ENCODE data around the gene SLCO4A1. TPM values are rescaled to one million over a fixed set of nuclear protein-coding genes. Genes with fewer than 3 reads are reported as not detected.
"Not testable (repeated sequence)": the region's sequence is repeated elsewhere in the genome, so short reads cannot be mapped to it uniquely, and the experiment has no call there.

Gene SLCO4A1
- total and polyA plus RNA-seq, 9 donors, result 0.11 to 1.2 (median 0.45) TPM

DNA sequence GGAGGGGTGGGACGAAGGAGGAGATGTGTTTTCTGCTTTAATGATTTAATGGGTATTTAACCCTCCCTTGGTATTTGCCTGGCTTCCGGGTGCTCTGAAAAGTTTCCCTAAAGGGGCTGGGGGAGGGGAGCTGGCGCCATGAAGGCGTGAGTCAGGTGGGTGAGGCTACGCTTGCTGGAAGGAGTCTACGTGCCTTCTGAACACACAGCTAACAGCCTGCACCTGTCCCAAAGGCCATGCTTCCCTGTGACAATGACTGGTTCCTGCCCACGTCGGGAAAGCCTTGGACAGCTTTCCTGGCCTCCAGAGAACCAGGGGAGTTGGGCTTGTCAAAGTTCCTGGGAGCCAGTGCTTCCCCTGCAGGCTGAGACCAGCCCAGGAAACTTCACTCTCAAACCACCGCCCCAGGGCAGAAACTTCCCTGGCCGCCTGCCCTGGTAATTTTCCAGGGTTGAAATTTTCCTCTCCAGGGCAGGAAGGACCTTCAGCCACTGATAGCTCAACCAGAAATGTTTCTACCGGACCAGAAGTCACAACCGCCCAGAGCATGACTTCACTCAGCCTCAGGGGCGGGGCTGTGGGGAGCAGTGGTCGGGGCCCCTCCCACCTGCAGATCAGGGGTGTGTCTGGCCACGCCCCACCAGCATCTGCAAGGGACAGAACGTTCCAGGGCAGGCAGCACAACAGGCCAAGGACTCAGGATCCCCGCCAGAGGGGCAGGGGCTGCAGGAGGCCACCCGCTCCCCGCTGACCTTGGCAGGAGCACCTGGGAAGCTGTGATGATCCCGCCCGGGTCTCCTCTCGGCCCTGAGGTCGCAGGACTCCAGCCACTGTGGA, 18.6 kb upstream of the SLCO4A1 start:
- peak; percentile 89 for DNase-seq
- Histone ChIP-seq H3K4me1 (ENCODE audit: control insufficient read depth, insufficient read depth, low read length) (peaks cover 20% of the 10 kb centered on the region), H3K27me3 (ENCODE audit: control insufficient read depth, insufficient read depth, low read length) (peaks cover 20% of the 10 kb centered on the region), H3K27ac (ENCODE audit: low read length) (peak overlapping the region; percentile 79), H3K9me3 (replicated peaks; ENCODE audit: control insufficient read depth, low read depth, low read length) (no peaks in the 10 kb centered on the region), H3K4me3 (ENCODE audit: low read length) (no peak overlapping the region), H3K36me3 (ENCODE audit: control insufficient read depth, insufficient read depth, low read length) (no peaks in the 10 kb centered on the region)
- WGBS (ENCODE audit: insufficient coverage), result 3% methylated on average over 12 of the region's 23 CpGs

DNA sequence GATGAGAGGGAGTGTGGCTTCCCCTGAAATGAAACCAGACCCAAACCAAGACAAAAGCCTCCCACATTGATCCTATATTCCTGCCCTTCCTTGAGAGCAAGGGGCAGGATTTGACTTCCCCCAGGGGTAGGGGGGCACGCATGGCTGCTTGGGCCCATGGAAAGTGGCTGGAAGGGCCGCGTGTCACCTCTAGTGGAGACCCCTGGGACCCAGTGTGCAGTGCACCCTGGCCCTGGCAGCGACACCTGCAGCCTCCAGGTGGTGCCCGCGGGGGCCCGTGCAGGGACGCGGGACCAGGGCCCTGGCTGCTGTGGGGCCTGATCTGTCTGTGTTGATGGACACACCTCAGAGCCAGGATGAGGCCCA, 18.0 kb upstream of the SLCO4A1 start:
- Histone ChIP-seq H3K4me1 (ENCODE audit: control insufficient read depth, insufficient read depth, low read length) (peaks cover 20% of the 10 kb centered on the region), H3K36me3 (ENCODE audit: control insufficient read depth, insufficient read depth, low read length) (no peaks in the 10 kb centered on the region), H3K27me3 (ENCODE audit: control insufficient read depth, insufficient read depth, low read length) (peaks cover 20% of the 10 kb centered on the region), H3K4me3 (ENCODE audit: low read length) (no peak overlapping the region), H3K9me3 (replicated peaks; ENCODE audit: control insufficient read depth, low read depth, low read length) (no peaks in the 10 kb centered on the region), H3K27ac (ENCODE audit: low read length) (peak overlapping the region; percentile 57)
- WGBS (ENCODE audit: insufficient coverage), result 66% methylated on average over 8 of the region's 9 CpGs
- DNase-seq, result no peak

DNA sequence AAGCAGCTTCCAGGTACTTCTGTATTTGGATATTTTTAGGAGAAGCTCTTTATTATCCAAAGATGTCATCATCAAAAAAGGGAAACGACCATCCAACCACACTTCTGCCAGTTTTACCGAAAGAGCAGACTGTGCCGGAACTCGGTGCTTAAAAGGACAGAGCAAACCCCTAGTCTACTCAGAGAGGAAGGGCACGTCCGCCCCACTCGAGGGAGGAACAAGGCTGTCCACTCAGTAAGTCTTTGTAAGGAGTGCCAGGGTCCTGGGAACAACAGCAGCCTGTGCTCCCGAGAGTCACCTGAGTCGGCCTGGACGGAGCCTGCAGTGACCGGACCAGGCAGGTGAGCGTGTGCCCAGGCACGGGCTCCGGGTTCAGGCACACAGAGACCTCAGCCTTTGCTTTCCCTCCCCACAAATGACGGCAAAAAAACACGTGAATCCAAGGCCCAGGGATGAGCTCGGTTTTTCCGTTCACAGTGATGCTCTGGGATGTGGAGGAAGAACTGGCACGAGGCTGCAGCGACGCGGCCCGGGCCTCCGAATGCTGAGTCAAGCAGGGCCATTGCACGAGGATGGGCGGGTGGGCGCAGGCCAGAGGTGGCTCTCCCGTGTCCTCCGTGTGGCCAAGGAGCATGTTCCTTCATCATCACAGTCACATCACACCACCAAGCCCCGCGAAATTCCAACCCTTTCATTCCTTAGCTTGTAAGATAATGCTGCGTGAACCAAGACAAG, 17.4 kb upstream of the SLCO4A1 start:
- Histone ChIP-seq H3K36me3 (ENCODE audit: control insufficient read depth, insufficient read depth, low read length) (no peaks in the 10 kb centered on the region), H3K4me1 (ENCODE audit: control insufficient read depth, insufficient read depth, low read length) (peaks cover 20% of the 10 kb centered on the region), H3K9me3 (replicated peaks; ENCODE audit: control insufficient read depth, low read depth, low read length) (no peaks in the 10 kb centered on the region), H3K4me3 (ENCODE audit: low read length) (no peak overlapping the region), H3K27me3 (ENCODE audit: control insufficient read depth, insufficient read depth, low read length) (peaks cover 22% of the 10 kb centered on the region), H3K27ac (ENCODE audit: low read length) (no peak overlapping the region)
- peak; percentile 65 for DNase-seq
- WGBS (ENCODE audit: insufficient coverage), result 71% methylated on average over 18 of the region's 32 CpGs

DNA sequence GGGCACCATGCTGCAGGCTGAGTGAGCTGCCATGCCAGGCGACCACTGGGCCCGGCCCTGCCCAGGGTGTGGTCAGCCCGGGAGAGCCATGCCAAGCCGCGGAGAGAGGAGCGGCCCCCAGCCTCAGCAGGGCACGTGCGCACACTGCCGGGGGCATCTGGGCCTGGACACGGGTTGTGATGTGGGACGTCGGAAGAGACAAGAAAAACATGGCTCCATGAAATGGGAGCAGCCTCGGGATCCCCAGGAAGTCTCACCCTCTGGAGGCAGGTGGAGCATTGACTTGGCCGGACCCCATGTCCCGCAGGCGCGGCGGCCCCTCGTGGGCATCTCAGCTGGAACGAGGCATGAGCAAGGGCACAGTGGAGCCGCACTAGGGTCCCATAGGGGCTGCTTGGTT, 16.8 kb upstream of the SLCO4A1 start:
- H3K9me3 ChIP-seq (replicated peaks; ENCODE audit: control insufficient read depth, low read depth, low read length), result no peaks in the 10 kb centered on the region
- DNase-seq, result no peak
- no peaks in the 10 kb centered on the region for H3K36me3 ChIP-seq (ENCODE audit: control insufficient read depth, insufficient read depth, low read length)
- 89% methylated on average over 20 of the region's 21 CpGs for WGBS (ENCODE audit: insufficient coverage)
- peaks cover 20% of the 10 kb centered on the region for H3K4me1 ChIP-seq (ENCODE audit: control insufficient read depth, insufficient read depth, low read length)
- no peak overlapping the region for H3K27ac ChIP-seq (ENCODE audit: low read length)
- peaks cover 25% of the 10 kb centered on the region for H3K27me3 ChIP-seq (ENCODE audit: control insufficient read depth, insufficient read depth, low read length)
- H3K4me3 ChIP-seq (ENCODE audit: low read length), result no peak overlapping the region

DNA sequence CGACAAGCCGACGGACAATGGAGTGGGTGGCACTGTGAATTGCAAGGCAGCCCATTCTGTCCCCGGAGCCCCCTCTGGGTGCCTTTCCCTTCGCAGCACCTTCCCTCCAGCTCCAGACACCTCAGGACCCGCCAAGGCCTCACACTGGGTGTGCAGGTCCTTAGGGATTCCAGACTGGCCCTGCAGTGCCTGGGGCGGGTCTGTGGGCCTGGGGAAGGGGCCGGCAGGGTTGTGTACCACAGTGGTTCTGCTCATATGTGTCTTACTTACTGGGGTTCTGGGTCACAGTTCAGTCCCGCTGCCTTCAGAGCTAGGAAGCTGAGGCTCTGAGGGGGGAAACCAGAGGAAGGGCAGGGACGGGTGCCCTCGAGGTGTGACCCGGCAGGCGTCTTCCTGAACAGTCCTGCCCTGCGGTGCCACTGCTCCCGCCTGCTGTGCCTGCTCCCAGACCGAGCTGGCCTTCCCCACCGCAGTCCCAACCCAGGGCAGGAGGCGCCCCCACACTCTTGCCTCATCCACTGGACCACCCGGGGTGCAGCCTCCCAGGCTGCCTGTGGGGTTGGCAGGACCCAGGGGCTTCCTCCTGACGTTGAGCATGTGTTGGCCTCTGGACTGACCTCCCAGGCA, 16.3 kb upstream of the SLCO4A1 start:
- peaks cover 27% of the 10 kb centered on the region for H3K27me3 ChIP-seq (ENCODE audit: control insufficient read depth, insufficient read depth, low read length)

DNA sequence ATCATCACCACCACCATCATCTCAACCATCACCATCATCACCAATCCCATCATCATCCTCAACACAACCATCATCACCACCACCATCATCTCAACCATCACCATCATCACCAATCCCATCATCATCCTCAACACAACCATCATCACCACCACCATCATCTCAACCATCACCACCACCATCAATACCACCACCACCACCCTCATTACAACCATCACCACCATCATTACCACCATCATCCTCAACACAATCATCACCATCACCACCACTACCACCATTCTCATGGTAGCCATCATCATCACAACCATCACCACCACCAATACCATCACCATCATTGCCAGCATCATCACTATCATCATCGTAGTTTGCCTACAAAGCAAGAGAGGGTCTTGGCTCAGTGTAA, 14.9 kb upstream of the SLCO4A1 start:
- not testable (repeated sequence) for H3K36me3 ChIP-seq (ENCODE audit: control insufficient read depth, insufficient read depth, low read length); H3K4me3 ChIP-seq (ENCODE audit: low read length); DNase-seq; H3K9me3 ChIP-seq (replicated peaks; ENCODE audit: control insufficient read depth, low read depth, low read length); H3K27ac ChIP-seq (ENCODE audit: low read length)
- H3K27me3 ChIP-seq (ENCODE audit: control insufficient read depth, insufficient read depth, low read length), result peaks cover 26% of the 10 kb centered on the region
- H3K4me1 ChIP-seq (ENCODE audit: control insufficient read depth, insufficient read depth, low read length), result peaks cover 24% of the 10 kb centered on the region
- WGBS (ENCODE audit: insufficient coverage), result no CpG with 5 or more reads among the region's 1 CpG

More for the DNA sequence above, 16.3 kb upstream of the SLCO4A1 start:
- Histone ChIP-seq H3K9me3 (replicated peaks; ENCODE audit: control insufficient read depth, low read depth, low read length) (no peaks in the 10 kb centered on the region), H3K4me3 (ENCODE audit: low read length) (no peak overlapping the region), H3K4me1 (ENCODE audit: control insufficient read depth, insufficient read depth, low read length) (peaks cover 20% of the 10 kb centered on the region), H3K36me3 (ENCODE audit: control insufficient read depth, insufficient read depth, low read length) (no peaks in the 10 kb centered on the region), H3K27ac (ENCODE audit: low read length) (no peak overlapping the region)
- WGBS (ENCODE audit: insufficient coverage), result 77% methylated on average over 19 of the region's 20 CpGs
- no peak for DNase-seq

DNA sequence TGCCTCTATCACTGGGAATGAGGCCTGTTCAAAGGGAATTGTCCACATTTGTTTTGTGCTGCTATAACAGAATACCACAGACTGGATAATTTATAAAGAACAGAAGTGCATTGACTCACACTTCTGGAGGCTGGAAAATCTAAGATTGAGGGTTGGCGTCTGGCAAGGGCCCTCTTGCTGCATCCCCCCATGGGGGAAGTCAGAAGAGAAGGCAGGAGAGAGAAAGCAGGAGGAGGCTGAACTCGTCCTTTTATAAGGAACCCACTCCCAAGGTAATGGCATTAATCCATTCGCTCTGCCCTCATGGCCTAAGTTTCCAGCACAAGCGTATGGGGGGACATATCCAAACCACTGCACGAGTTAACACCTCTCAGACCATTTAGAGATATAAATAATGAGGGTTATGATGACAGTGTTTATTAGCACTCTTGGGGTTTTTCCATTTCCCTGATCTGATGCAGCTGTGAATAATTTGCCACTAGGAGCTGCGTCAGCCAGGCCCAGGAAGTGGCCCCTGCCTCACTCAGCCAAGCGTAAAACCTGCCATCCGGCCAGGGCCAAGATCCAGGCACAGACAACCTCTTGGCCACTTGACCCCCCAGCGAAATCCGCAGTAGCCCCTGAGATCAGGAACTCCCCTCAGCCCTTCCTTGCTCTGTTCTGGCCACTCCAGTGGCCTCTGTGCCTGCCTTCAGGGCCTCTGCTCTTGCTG, 14.2 kb upstream of the SLCO4A1 start:
- H3K36me3 ChIP-seq (ENCODE audit: control insufficient read depth, insufficient read depth, low read length), result no peaks in the 10 kb centered on the region
- no peak overlapping the region for H3K27ac ChIP-seq (ENCODE audit: low read length)
- peaks cover 31% of the 10 kb centered on the region for H3K27me3 ChIP-seq (ENCODE audit: control insufficient read depth, insufficient read depth, low read length)
- DNase-seq, result no peak
- no peak overlapping the region for H3K4me3 ChIP-seq (ENCODE audit: low read length)
- peaks cover 21% of the 10 kb centered on the region for H3K4me1 ChIP-seq (ENCODE audit: control insufficient read depth, insufficient read depth, low read length)
- 28% methylated on average over 5 of the region's 10 CpGs for WGBS (ENCODE audit: insufficient coverage)
- no peaks in the 10 kb centered on the region for H3K9me3 ChIP-seq (replicated peaks; ENCODE audit: control insufficient read depth, low read depth, low read length)

DNA sequence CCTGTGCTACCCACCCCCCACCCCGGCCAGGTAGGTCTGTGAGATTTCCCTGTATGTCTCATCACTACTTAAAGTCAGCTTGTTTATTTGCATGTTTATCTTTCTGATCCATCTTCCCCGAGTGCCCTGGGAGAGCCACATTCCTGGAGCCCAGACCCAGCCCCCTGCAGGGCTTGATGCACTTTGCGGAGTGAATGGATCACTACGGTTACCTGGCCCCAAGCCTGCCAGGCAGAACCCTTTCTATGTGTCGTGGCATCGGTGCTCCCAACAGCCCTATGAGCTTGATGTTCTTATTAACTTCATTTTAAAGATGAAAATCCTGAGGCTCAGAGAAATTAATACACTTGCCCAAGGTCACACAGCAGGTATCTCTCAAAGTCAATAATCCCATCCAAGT, 13.6 kb upstream of the SLCO4A1 start:
- Histone ChIP-seq H3K4me1 (ENCODE audit: control insufficient read depth, insufficient read depth, low read length) (peaks cover 15% of the 10 kb centered on the region), H3K9me3 (replicated peaks; ENCODE audit: control insufficient read depth, low read depth, low read length) (no peaks in the 10 kb centered on the region), H3K36me3 (ENCODE audit: control insufficient read depth, insufficient read depth, low read length) (no peaks in the 10 kb centered on the region), H3K27ac (ENCODE audit: low read length) (no peak overlapping the region), H3K4me3 (ENCODE audit: low read length) (no peak overlapping the region), H3K27me3 (ENCODE audit: control insufficient read depth, insufficient read depth, low read length) (peaks cover 37% of the 10 kb centered on the region)
- 62% methylated on average over 3 of the region's 6 CpGs for WGBS (ENCODE audit: insufficient coverage)
- no peak for DNase-seq

DNA sequence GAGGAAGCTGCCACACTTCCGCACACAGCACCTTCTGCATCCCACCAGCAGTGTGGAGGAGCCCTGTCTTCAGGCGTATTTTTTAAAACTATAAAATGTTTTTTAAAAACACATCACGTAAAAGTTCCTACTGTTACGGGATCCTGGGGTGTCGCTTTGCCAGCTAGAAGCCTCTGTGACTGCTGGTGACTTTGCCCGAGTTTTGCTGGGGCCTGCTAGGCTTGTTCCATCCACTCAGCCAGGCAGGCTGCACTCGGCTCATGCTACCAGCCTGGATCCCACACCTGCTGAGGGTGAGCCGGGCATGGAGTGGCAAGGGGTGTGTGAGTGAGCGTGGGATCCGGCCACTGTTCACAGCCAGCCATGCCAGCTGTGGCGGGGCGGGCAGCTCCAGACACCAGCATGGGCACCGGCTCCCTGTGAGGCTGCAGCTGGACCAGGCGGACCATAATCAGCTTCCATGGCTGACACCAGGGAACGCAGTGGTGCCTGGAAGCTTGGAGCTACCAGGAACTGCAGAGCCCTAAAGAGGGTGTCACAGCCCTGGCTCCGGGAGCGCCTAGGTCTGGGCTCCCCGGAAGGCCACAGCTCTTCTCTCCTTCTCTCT, 12.3 kb upstream of the SLCO4A1 start:
- 78% methylated on average over 12 of the region's 18 CpGs for WGBS (ENCODE audit: insufficient coverage)
- no peaks in the 10 kb centered on the region for H3K9me3 ChIP-seq (replicated peaks; ENCODE audit: control insufficient read depth, low read depth, low read length)
- peaks cover 4% of the 10 kb centered on the region for H3K4me1 ChIP-seq (ENCODE audit: control insufficient read depth, insufficient read depth, low read length)
- no peak for DNase-seq
- H3K36me3 ChIP-seq (ENCODE audit: control insufficient read depth, insufficient read depth, low read length), result no peaks in the 10 kb centered on the region
- no peak overlapping the region for H3K27ac ChIP-seq (ENCODE audit: low read length)
- H3K27me3 ChIP-seq (ENCODE audit: control insufficient read depth, insufficient read depth, low read length), result peaks cover 46% of the 10 kb centered on the region
- no peak overlapping the region for H3K4me3 ChIP-seq (ENCODE audit: low read length)
